H4 (cell line): ENCODE results near the gene GTF2F2. TPM values are rescaled to one million over a fixed set of nuclear protein-coding genes. Genes with fewer than 3 reads are reported as not detected.
"Not testable (repeated sequence)": the region's sequence is repeated elsewhere in the genome, so short reads cannot be mapped to it uniquely, and the experiment has no call there.

Source experiments
- DNase-seq: peaks from one replicate; pipeline ENCODE4 v3.0.0-alpha.2; 2015; ENCODE audit warnings: low spot score
- total RNA-seq: library from RNA; depleted of rRNA; stranded (reverse); fragments of >200 nt; shearing (Covaris generic); gene quantifications from 2 replicates; pipeline ENCODE4 v1.2.3, GENCODE V29; 2014

GTF2F2 gene
- total RNA-seq, 1 experiment from 2014 or later = 36.5 TPM

GRCh38 chr13:45180303-45180702 is 60.0 kb downstream of the GTF2F2 start:
- DNase-seq = no peak

GRCh38 chr13:45180713-45181601 is 60.6 kb downstream of the GTF2F2 start:
- DNase-seq = no peak

- no peak for DNase-seq
Measured at GRCh38 chr13:45184693-45185092, 64.4 kb downstream of the GTF2F2 start.

- DNase-seq = no peak
Measured at GRCh38 chr13:45185286-45185685, 65.0 kb downstream of the GTF2F2 start.

GRCh38 chr13:45189077-45189476 is 68.8 kb downstream of the GTF2F2 start:
- not testable (repeated sequence) for DNase-seq

- DNase-seq = peak; percentile 86
Measured at GRCh38 chr13:45189511-45189910, 69.2 kb downstream of the GTF2F2 start.

GRCh38 chr13:45191874-45192273 is 71.6 kb downstream of the GTF2F2 start:
- no peak for DNase-seq

- DNase-seq = no peak
Measured at GRCh38 chr13:45194081-45194939, 74.0 kb downstream of the GTF2F2 start.

- DNase-seq = peak; percentile 11
Measured at GRCh38 chr13:45195421-45195820, 75.1 kb downstream of the GTF2F2 start.

GRCh38 chr13:45196096-45196495 is 75.8 kb downstream of the GTF2F2 start:
- DNase-seq = no peak

GRCh38 chr13:45196622-45197021 is 76.3 kb downstream of the GTF2F2 start:
- peak; percentile 9 for DNase-seq

- no peak for DNase-seq
Measured at GRCh38 chr13:45198041-45198440, 77.7 kb downstream of the GTF2F2 start.

GRCh38 chr13:45198924-45199323 is 78.6 kb downstream of the GTF2F2 start:
- DNase-seq = no peak

GRCh38 chr13:45199711-45200110 is 79.4 kb downstream of the GTF2F2 start:
- DNase-seq = no peak

GRCh38 chr13:45200701-45201232 is 80.5 kb downstream of the GTF2F2 start, which contains the start of gene KCTD4:
KCTD4 (minus strand) TSS chr13:45201045; CDS start chr13:45194567, 6,478 bp downstream.
- DNase-seq = no peak

GRCh38 chr13:45205124-45205523 is 84.8 kb downstream of the GTF2F2 start:
- DNase-seq = no peak

GRCh38 chr13:45206340-45206739 is 86.0 kb downstream of the GTF2F2 start:
- peak; percentile 45 for DNase-seq

- DNase-seq = peak; percentile 7
Measured at GRCh38 chr13:45207319-45207718, 87.0 kb downstream of the GTF2F2 start.

- DNase-seq = no peak
Measured at GRCh38 chr13:45208132-45208531, 87.8 kb downstream of the GTF2F2 start.

GRCh38 chr13:45209229-45209628 is 88.9 kb downstream of the GTF2F2 start:
- peak; percentile 12 for DNase-seq

GRCh38 chr13:45215392-45216077 is 95.2 kb downstream of the GTF2F2 start:
- DNase-seq = no peak

- no peak for DNase-seq
Measured at GRCh38 chr13:45216193-45216592, 95.9 kb downstream of the GTF2F2 start.
